ENCODE results near the gene UGT2A2. TPM values are rescaled to one million over a fixed set of nuclear protein-coding genes. Genes with fewer than 3 reads are reported as not detected.

The UGT2A2 gene
- total and polyA plus RNA-seq, 10 of the 15 experiments (the other 5 are each of a cell fraction or from before 2014, with no cell fraction given): 0.18 TPM; not detected in 9

GRCh38 chr4:69658133-69658532 lies 18.7 kb upstream of the UGT2A2 start:
- Histone ChIP-seq H3K4me2 (ENCODE audit: control insufficient read depth, insufficient read depth) (no peak overlapping the region), H3K4me1 (ENCODE audit: control insufficient read depth, insufficient read depth, low read length) (no peaks in the 10 kb centered on the region), H3K36me3 (ENCODE audit: control insufficient read depth in 2 of 2, insufficient read depth in 2 of 2, low read length in 1 of 2) (no peaks in the 10 kb centered on the region), H2AFZ (ENCODE audit: control insufficient read depth, low read depth, low read length) (no peak overlapping the region), H3K4me3 (no peak overlapping the region), H3K9ac (ENCODE audit: control insufficient read depth, insufficient read depth, low read length) (no peak overlapping the region), H3K9me3 (replicated peaks; ENCODE audit: control insufficient read depth, insufficient read depth, low read length) (no peaks in the 10 kb centered on the region), H3K79me2 (ENCODE audit: control insufficient read depth, insufficient read depth, low read length) (no peaks in the 10 kb centered on the region), H3K27me3 (replicated peaks in 1 of 2; ENCODE audit: control insufficient read depth in 2 of 2, insufficient read depth in 2 of 2, low read length in 1 of 2) (no peaks in the 10 kb centered on the region), H4K20me1 (ENCODE audit: control insufficient read depth, insufficient read depth) (no peaks in the 10 kb centered on the region), H3K27ac (ENCODE audit: control insufficient read depth, insufficient read depth) (no peak overlapping the region)
- in situ Hi-C loops (cut with MboI): no loop called here
- POLR2A ChIA-PET: no interaction called here
- no TSS peak for BruUV-seq (replicated peaks)
- intact Hi-C loops (cut with micrococcal nuclease; ENCODE audit: unreplicated experiment): no loop called here
- no peak for FAIRE-seq
- DNase-seq (ENCODE audit: low read depth, low spot score): no peak
- SMC1A ChIA-PET (ENCODE audit: uncharacterized antibody, unreplicated experiment): no interaction called here
- CTCF ChIA-PET: no interaction called here
- WGBS (ENCODE audit: insufficient coverage, insufficient replicate concordance, low lambda C conversion rate, missing lambda C conversion rate): 53% methylated on average over 12 of the region's 12 CpGs
- ATAC-seq: no peak
- RAD21 ChIA-PET (ENCODE audit: unreplicated experiment): no interaction called here
- TF ChIP-seq HSF1 (IDR thresholded peaks at IDR 0.05; ENCODE audit: low read depth, low read length) (no peak), SUPT20H (IDR thresholded peaks at IDR 0.05; ENCODE audit: borderline replicate concordance, control insufficient read depth, low read depth, low read length) (no peak), IRF5 (IDR thresholded peaks at IDR 0.05; ENCODE audit: borderline replicate concordance) (no peak), MAX (IDR thresholded peaks at IDR 0.05; ENCODE audit: low read depth, low read length) (no peak), MLLT1 (IDR thresholded peaks at IDR 0.05) (no peak), ASH2L (IDR thresholded peaks at IDR 0.05; ENCODE audit: borderline replicate concordance, low read depth) (no peak), ZNF207 (IDR thresholded peaks at IDR 0.05; ENCODE audit: borderline replicate concordance) (no peak), SIX5 (IDR thresholded peaks at IDR 0.05; ENCODE audit: low read depth, low read length, severe bottlenecking) (no peak), IKZF1 (conservative IDR thresholded peaks at IDR 0.05) (no peak), E4F1 (IDR thresholded peaks at IDR 0.05; ENCODE audit: borderline replicate concordance, partially characterized antibody) (no peak), ZNF622 (IDR thresholded peaks at IDR 0.05) (no peak), PRDM15 (CRISPR knock-in tag; IDR thresholded peaks at IDR 0.05) (no peak), MEF2B (IDR thresholded peaks at IDR 0.05; ENCODE audit: partially characterized antibody, poor library complexity, severe bottlenecking) (no peak)
